Stimulated activated CD8-positive, alpha-beta memory T cell treated with anti-CD3 and anti-CD28 coated beads, Interleukin-15, amount 100 ng/mL, for 1 hour (primary cell): ENCODE results near the gene MRPS35.
"Not testable (repeated sequence)": the region's sequence is repeated elsewhere in the genome, so short reads cannot be mapped to it uniquely, and the experiment has no call there.

Source experiments
- DNase-seq: peaks from one replicate; pipeline ENCODE4 v3.0.0-alpha.2; 2020; ENCODE audit warnings: low read depth

Gene MRPS35

DNA sequence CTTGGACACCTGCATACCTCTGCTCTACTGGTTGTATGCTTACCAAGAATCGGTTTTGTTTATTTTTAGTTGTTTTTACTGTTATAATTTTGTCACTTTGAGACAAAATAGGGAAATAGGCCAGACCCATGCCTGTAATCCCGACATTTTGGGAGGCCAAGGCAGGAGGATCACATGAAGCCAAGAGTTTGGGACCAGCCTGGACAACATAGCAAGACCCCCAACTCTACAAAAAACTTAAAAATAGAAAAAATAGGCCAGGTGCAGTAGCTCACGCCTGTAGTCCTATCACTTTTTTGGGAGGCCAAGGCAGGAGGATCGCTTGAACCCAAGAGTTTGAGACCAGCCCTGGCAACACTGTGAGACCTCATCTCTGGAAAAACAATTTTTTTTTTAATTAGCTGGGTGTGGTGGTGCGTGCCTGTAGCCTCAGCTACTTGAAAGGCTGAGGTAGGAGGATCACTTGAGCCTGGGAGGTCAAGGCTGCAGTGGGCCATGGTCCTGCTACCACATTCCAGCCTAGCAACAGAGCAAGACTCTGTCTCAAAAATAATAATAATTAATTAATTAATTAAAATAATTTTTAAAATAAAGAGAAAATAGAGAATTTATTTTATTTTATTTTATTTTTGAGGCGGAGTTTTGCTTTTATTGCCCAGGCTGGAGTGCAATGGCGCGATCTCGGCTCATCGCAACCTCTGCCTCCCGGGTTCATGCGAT lies 1.3 kb upstream of the MRPS35 start:
- no peak for DNase-seq

DNA sequence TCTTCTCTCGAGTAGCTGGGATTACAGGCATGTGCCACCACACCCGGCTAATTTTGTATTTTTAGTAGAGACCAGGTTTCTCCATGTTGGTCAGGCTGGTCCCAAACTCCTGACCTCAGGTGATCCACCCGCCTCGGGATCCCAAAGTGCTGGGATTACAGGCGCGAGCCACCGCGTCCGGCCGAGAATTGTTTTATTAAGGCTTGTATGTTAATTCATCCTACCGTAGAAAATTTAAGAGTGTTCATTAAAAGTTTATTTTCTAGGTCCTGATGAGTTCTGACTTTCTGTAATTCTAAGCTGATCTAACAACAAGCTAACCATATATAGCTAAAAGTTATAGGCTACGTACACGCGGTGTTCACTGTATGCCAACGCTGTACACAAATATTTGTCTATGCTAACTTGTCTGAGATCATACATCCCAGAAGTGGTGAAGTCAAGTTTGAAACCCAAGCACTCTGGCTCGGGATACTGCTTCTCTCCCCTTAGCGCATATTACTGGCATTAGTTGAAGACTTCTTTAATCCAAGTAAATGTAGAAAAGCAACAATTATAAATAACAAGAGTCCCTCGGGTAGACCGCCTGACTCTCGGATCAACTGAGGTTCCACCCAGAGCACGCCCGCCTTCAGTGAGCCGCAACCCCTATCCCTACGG lies 570 bp upstream of the MRPS35 start:
- no peak for DNase-seq

DNA sequence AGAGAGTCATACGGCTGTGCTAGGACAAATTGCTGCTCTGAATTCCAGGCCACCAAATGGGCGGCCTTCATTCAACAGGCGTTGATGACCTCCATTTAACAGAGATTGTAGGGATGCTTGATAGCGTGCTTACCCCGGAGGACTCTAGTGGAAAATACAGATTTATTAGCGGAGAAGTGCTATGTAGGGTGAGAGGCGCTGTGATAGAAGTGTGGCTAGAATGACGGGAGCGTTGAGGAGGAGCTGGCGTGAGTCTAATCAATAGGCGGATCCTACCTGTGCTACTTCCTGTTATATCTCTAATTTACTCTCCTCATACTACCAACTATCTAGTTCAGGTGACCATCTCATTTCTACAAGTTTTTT lies 668 bp downstream of the MRPS35 start:
- DNase-seq: no peak

- no peak for DNase-seq
These were observed 1.3 kb downstream of the MRPS35 start for GRCh38 chr12:27711967-27712366.

GRCh38 chr12:27723212-27723611 lies 12.6 kb downstream of the MRPS35 start:
- no peak for DNase-seq

- DNase-seq: no peak
These were observed 19.5 kb downstream of the MRPS35 start for GRCh38 chr12:27730097-27730588.

DNA sequence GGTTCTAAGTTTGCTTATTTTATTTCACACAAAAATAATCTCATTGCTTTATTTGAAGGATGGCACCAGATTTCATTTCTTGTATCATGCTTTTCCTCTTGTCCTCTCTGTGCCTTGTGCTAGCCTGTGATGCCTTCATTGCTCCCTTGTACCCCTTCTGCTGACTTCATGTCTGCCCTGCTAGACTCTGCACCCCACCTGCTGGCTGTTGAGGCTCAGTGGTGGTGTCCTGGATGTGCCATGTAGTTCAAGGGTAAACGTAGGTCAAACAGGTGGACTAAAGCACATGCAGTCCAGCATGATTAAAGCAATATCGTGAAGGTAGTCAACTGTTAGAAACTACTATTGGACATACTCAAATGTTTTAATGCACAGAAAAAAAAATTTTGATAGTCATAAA lies 21.6 kb downstream of the MRPS35 start:
- no peak for DNase-seq

DNA sequence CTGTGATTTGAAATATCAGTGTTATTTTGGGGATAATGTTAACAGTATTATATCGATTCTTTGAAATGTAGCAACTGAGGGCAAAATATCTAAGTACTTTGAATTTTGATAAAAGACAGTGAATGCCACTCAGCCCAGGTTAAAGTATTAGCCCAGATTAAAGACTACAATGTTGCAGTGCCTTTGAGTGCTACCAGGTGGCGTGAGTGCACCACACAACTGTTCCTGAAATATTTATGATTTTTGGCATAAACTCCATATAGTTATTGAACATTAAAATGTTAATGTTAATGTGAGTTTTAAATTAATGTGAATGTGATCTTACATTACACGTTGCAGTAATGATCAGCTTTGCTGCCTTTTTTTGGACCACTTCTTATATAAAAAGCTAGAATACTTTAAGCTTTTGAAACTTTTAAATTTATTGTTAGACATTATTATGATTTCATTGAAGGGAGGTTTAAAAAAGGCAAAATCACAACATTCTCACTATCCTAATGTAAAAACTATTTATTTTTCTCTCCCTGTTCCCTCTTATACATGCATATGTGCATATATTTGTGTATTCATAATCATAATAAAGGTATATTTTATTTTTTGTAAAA lies 22.5 kb downstream of the MRPS35 start:
- no peak for DNase-seq

DNA sequence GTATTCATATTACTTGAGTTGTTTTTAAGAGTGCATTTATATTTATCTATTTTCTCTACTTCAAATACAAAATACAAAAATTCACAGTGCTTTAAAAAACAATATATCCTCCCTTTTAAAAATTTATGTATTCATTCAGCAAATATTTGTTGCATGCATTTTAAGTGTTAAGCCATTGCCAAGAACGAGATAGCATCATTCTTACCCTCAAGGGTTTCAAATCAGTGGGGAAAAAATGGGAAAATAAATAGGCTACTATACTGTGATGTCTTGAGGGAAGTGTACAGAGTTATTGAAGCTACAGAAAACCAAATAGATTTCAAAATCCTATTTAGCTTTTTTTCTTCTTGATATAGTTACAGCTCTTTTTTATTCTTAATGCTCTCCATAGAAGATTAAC lies 23.2 kb downstream of the MRPS35 start:
- DNase-seq: no peak

- not testable (repeated sequence) for DNase-seq
These were observed 23.7 kb downstream of the MRPS35 start for GRCh38 chr12:27734321-27734720.

DNA sequence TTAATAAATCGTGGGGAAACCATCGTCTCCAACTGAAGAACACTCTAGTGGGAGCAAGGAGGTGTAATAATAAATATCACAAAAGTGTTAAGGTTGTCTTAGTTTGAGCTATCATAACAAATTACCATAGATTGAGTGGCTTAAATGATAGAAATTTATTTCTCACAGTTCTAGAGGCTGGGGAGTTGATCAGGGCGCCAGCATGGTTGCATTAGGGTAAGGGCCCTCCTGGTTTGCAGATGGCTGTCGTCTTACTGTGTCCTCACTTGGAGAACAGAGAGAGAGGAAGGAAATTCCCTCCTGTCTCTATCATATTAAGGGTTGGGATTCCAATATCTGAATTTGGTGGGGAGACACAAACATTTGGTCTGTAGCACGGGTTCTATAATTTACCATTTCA lies 33.0 kb downstream of the MRPS35 start:
- no peak for DNase-seq

DNA sequence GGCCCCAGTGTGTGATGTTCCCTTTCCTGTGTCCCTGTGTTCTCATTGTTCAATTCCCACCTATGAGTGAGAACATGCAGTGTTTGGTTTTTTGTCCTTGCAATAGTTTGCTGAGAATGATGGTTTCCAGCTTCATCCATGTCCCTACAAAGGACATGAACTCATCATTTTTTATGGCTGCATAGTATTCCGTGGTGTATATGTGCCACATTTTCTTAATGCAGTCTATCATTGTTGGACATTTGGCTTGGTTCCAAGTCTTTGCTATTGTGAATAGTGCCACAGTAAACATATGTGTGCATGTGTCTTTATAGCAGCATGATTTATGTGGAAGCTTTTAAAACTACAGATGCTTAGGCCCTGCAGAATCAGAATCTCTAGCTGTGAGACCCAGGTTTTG lies 35.1 kb downstream of the MRPS35 start:
- not testable (repeated sequence) for DNase-seq

- DNase-seq: no peak
These were observed 36.6 kb downstream of the MRPS35 start for GRCh38 chr12:27747111-27747820.

GRCh38 chr12:27751386-27752047 lies 40.9 kb downstream of the MRPS35 start:
- DNase-seq: no peak

DNA sequence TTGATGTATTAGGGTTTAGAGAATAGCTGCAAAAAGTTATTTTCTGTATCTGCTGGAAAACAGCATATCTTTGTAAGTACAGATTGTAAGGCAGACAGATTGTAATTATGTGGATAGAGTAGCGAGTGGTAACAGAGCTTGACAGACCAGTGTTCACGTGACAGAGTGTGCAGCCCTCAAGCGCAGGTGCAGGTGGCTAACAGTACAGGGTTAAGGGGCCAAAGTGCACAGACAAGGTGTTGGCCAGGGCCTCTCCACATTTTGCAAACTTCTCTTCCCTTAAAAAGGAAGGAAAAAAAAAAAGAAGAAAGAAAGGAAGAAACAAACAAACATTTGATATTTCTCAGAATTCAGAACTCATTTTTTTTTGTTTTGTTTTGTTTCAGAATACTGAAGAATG lies 44.2 kb downstream of the MRPS35 start:
- no peak for DNase-seq

GRCh38 chr12:27756670-27757195 lies 46.1 kb downstream of the MRPS35 start:
- no peak for DNase-seq

- DNase-seq: no peak
These were observed 52.1 kb downstream of the MRPS35 start for GRCh38 chr12:27762757-27763156.

DNA sequence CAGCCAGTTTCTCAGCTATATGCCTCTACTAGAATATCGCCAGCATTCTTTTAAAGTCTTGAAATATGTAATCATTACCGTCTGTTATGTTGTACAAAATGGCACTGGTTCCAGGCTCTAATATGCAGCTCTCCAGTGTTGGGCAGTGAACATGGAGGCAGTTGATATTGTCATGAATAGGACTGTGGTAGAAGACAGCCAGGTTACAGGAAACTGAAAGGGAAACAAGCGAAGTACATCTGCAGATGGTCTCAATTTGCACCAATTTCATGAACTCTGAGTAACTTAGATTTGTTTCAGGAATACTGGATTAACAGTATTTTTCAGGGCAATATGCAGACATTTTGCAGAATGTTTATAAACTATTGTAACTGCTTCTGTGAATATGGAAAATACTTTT lies 56.0 kb downstream of the MRPS35 start:
- DNase-seq: no peak

GRCh38 chr12:27769142-27769673 lies 58.6 kb downstream of the MRPS35 start:
- DNase-seq: no peak

GRCh38 chr12:27771481-27772327 lies 61.1 kb downstream of the MRPS35 start:
- no peak for DNase-seq
